Measurements from ENCODE around the gene RTKN.

DNA sequence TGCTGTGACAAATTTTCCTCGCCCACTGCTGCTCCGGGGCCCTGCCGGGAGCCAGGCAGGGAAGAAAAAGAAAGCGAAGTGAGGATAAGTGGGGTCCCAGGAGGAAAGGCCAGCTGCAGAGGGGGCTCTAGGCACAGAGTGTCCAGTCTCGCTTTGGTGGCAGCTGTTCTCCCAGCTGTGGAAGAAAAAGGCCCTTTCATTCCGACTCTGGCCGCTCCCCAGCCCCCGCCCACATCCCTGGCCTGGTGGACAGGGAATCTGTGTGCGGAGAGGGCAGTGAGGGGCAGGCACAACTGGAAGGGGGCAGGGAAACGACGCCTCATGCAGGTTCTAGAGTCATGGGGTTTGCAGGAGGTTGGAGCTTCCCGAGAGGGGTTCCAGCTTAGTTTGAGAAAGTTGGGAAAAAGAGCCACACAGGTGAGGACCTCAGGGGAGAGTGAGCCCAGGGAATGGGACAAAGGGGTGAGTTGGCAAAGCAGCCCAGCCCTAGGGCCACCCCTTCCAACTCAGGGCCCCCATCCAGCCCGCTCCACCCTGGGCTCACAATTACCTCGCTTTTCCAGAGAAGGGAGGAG, 1.8 kb downstream of the RTKN start:
- TF ChIP-seq, protein P1, sequence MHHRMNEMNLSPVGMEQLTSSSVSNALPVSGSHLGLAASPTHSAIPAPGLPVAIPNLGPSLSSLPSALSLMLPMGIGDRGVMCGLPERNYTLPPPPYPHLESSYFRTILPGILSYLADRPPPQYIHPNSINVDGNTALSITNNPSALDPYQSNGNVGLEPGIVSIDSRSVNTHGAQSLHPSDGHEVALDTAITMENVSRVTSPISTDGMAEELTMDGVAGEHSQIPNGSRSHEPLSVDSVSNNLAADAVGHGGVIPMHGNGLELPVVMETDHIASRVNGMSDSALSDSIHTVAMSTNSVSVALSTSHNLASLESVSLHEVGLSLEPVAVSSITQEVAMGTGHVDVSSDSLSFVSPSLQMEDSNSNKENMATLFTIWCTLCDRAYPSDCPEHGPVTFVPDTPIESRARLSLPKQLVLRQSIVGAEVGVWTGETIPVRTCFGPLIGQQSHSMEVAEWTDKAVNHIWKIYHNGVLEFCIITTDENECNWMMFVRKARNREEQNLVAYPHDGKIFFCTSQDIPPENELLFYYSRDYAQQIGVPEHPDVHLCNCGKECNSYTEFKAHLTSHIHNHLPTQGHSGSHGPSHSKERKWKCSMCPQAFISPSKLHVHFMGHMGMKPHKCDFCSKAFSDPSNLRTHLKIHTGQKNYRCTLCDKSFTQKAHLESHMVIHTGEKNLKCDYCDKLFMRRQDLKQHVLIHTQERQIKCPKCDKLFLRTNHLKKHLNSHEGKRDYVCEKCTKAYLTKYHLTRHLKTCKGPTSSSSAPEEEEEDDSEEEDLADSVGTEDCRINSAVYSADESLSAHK (CRISPR knock-in tag; IDR thresholded peaks at IDR 0.05; ENCODE audit: borderline replicate concordance), result no peak
- TF ChIP-seq, protein P2, sequence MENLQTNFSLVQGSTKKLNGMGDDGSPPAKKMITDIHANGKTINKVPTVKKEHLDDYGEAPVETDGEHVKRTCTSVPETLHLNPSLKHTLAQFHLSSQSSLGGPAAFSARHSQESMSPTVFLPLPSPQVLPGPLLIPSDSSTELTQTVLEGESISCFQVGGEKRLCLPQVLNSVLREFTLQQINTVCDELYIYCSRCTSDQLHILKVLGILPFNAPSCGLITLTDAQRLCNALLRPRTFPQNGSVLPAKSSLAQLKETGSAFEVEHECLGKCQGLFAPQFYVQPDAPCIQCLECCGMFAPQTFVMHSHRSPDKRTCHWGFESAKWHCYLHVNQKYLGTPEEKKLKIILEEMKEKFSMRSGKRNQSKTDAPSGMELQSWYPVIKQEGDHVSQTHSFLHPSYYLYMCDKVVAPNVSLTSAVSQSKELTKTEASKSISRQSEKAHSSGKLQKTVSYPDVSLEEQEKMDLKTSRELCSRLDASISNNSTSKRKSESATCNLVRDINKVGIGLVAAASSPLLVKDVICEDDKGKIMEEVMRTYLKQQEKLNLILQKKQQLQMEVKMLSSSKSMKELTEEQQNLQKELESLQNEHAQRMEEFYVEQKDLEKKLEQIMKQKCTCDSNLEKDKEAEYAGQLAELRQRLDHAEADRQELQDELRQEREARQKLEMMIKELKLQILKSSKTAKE (CRISPR knock-in tag; IDR thresholded peaks at IDR 0.05; ENCODE audit: borderline replicate concordance), result no peak
- TF ChIP-seq ZNF83 (CRISPR knock-in tag; IDR thresholded peaks at IDR 0.05; ENCODE audit: borderline replicate concordance) (no peak), RAD21 (CRISPR knock-in tag; IDR thresholded peaks at IDR 0.05) (no peak)
